PFSK-1 (cell line): ENCODE measurements around the gene TNFRSF13B.

ENCODE experiments used
- FOXP2 ChIP-seq: optimal IDR thresholded peaks from 2 replicates; pipeline ENCODE3; 2011; ENCODE audit warnings: borderline replicate concordance, control low read depth, inconsistent platforms; ENCODE audit not compliant: insufficient read depth; ENCODE audit errors: extremely low read length, extremely low read depth
- REST ChIP-seq, 2 experiments: IDR thresholded peaks; 2 replicates each; pipeline versions ENCODE4 v1.6.1 to v1.8.0; 2011 to 2012; ENCODE audit warnings: low read depth in 2 of 2, low read length in 2 of 2, control low read depth in 1 of 2, inconsistent platforms in 1 of 2, mild to moderate bottlenecking in 1 of 2, moderate library complexity in 1 of 2; ENCODE audit not compliant: insufficient read depth in 1 of 2
- SIN3A ChIP-seq: IDR thresholded peaks from 2 replicates; pipeline ENCODE4 v1.6.1; 2012; ENCODE audit warnings: mild to moderate bottlenecking, low read length, moderate library complexity, borderline replicate concordance; ENCODE audit not compliant: insufficient read depth
- TAF1 ChIP-seq: IDR thresholded peaks from 2 replicates; pipeline ENCODE4 v1.6.1; 2012; ENCODE audit warnings: low read length, control low read depth, borderline replicate concordance; ENCODE audit not compliant: insufficient read depth

- TF ChIP-seq REST (IDR thresholded peaks at IDR 0.05; ENCODE audit: insufficient read depth in 1 of 2, low read depth in 2 of 2, low read length in 2 of 2), result no peak
- TF ChIP-seq TAF1, result no peak
- TF ChIP-seq FOXP2, result no peak
- no peak for TF ChIP-seq SIN3A
Observed at GRCh38 chr17:16945663-16946218, 26.2 kb downstream of the TNFRSF13B start.
